RPMI8226 (cell line): ENCODE data around the gene MUC6.

ENCODE experiments used
- DNase-seq: peaks from one replicate; pipeline ENCODE4 v3.0.0-alpha.2; 2015

The MUC6 gene

GRCh38 chr11:1034001-1034400 is 2.5 kb downstream of the MUC6 start:
- peak; percentile 11 for DNase-seq

DNA sequence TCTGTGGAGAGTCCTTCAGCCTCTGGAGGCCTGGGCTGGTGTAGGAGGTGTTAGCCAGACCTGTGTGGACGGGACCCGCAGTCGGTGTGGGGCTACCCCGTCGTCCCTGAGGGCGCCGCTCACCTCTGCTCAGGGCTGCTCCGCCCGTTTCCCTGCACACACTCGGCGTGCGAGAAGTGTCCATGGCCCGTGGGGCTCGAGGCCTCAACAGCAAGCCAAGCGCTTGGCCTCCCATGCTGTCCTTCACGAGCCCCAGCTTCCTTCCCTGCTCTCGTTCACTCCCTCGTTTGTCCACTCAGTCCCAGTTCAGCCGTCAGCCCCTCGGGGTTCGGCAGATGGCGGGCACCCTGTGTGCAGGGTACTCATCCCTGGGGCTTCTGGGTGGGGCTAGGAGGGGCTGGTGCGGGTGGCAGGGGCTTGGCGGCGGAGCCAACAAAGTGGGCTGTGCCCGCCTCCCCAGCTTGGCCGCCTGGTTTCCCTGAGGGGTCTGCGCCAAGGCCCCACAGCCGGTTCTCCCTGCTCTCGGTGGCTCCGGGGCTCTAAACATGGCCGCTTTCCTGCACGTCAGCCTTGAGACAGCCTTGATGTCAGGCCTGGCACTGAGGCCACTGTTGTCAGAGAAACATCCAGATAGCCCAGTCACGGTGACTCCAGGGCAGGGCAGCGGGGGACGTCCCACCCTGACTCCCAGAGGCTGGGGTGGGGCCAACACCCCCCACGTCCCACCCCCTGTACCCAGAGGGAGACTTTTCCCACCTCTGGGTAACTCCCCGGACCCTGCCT is 3.3 kb downstream of the MUC6 start:
- DNase-seq, result no peak

- no peak for DNase-seq
These were observed 4.1 kb downstream of the MUC6 start for GRCh38 chr11:1032310-1032891.

DNA sequence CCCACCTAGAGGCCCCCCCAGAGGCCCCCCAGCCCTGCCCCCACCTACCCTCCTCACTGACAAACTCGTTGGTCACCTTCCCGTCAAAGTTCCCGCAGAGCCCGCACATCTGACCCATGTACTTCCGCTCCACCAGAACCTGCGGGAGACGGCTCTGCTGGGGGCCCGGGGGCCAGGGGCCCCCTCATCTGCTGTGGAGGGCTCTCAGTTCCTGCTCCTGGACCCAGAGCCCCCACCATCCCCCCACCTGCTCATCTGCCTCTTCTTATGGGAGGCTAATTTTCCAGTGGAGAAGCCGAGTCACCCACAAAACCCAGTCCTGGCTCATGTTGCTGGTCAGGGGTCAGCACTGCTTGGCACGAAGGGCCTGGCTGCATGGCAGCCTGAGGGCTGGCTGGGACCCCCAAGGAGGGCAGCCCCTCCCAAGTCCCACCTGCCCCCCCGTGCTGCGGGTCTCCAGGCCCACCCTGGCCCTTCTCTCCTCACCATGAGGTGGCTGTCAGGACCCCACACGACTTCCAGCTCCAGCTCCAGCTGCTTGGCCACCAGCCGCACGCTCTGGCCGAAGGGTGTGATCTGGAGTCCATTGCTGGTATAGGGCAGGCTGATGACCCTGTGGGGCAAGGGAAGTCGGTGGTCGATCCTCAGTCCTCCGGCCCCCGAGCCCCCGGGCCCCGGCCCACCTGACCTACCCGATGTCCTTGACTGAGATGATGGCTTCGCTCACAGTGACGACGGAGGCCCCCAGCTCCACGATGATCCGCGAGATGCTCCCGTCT is 5.2 kb downstream of the MUC6 start:
- DNase-seq, result no peak

DNA sequence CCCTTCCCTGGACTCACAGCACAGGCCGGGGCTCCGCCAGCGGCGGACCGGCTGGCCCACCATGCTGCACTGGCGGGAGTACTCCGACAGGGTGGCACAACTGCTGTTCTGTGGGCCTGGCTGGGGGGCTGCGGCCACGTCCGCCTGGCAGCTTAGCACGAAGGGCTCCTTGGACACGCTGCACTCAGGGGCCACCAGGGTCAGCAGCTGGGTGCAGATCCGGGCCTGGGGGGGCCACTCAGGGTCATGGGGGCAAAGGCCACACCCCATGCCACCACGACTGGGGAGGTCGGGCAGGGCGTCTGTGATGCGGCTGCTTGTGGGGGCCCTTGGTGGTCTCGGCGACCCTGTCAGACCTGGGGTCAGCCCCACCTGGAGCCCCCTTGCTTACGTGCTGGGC is 6.0 kb downstream of the MUC6 start:
- no peak for DNase-seq

GRCh38 chr11:1030086-1030485 is 6.4 kb downstream of the MUC6 start:
- no peak for DNase-seq

GRCh38 chr11:1029654-1030053 is 6.9 kb downstream of the MUC6 start:
- peak; percentile 14 for DNase-seq

GRCh38 chr11:1029051-1029450 is 7.5 kb downstream of the MUC6 start:
- DNase-seq, result no peak

DNA sequence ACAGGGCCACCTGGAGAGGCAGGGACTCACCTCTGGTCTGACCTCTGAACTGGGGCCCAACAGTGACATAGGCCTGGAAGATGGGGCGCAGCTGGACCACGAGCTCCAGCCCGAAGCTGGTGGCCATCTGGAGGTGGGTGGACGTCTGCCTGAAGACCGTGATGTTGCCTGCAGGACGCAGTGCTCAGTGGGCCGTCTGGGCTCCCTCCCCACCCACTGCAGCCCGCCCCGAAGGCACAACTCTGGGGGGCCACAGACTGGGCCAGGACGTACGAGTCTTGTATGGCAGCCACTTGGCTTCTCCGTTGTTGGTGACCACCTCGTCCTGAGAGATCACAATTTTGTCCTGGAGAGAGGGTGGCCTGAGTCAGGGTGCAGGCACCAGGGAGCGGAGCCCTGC is 7.9 kb downstream of the MUC6 start:
- DNase-seq, result no peak

DNA sequence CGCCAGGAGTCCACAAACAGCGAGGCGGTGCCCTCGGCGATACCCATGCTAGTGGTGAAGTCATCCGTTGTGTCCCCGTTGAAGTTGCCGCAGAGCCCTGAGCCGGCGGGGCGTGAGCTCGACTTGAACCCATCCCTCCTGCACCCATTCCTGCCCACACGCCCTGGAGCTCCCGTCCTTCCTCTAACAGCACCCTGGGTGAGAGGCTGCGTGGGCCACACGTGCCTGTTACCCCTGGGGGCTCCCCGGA is 8.3 kb downstream of the MUC6 start:
- DNase-seq, result no peak

DNA sequence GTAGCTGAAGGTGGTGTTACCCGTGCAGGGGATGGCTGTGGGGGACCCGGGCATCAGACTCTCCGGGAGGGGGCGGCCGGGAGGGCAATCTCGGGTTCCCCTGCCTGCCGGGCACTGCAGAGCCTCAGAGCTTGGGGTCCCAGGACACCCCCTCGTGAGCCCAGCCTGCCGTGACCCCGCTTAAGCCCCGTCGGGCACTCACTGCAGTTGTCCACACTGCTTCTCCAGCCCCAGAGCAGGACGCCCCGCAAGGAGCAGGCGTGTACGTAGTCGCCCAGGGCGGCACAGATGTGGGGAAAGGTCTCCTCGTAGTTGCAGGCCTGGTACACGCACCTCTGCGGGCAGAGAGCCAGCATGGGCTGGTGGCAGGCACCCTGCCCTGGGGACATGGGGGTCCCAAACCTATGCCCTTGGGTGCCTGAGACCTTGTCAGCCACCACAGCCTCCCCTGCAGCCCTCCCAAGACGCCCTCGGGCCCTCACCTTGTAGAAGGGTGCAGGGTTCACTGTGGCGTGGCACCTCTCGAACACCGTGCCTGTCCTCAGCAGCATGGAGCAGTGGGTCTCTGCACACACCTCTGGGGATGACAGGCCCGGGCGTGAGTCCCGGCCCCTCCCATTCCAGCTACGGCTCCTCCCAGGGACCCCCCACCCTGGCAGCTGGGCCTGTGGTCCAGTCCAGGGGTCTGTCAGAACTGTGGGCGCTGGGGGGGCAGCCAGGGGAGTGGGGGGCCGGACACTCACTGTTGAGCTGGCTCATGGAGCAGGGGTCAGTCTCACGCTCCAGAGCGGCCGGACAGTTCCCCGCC is 8.8 kb downstream of the MUC6 start:
- DNase-seq, result no peak

DNA sequence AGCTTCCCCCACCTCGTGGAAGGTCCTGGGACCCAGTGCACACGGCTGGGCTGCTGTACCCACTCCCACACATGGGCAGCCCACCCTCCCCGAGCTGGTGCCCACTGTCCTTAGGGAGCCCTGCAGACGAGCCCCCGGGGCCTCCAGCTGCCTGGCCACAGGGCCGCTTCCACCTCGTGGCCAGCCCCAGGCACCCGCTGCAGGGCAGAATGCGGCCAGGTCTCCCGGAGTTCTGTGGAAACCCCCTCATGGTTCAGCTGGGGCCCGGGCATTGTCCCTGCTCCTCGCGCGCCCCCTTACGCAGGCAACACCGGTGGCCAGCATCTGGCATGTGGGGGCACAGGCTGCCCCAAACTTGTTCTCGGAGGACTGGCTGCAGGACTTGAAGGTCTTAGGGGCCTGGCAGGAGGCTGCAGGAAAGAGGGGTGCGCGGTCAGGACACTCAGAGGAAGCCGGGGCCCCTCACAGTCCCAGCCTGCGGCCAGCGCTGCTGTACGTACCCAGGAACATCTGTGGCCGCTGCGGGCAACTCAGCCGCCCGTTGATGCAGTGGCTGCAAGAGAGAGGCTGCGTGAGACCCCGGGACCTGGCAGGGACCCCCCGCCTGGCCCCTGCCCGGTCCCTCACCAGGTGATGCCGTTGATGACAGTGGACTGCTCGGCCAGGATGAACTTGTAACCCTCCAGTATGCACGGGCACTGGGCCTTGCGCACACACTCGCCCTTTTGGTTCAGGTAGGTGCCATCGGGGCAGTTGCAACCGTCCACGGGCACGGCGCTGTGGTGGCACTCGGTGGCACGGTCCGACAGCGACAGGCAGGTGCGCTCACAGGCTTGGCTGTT is 9.7 kb downstream of the MUC6 start:
- DNase-seq, result no peak

- no peak for DNase-seq
These were observed 10.4 kb downstream of the MUC6 start for GRCh38 chr11:1026163-1026450.

DNA sequence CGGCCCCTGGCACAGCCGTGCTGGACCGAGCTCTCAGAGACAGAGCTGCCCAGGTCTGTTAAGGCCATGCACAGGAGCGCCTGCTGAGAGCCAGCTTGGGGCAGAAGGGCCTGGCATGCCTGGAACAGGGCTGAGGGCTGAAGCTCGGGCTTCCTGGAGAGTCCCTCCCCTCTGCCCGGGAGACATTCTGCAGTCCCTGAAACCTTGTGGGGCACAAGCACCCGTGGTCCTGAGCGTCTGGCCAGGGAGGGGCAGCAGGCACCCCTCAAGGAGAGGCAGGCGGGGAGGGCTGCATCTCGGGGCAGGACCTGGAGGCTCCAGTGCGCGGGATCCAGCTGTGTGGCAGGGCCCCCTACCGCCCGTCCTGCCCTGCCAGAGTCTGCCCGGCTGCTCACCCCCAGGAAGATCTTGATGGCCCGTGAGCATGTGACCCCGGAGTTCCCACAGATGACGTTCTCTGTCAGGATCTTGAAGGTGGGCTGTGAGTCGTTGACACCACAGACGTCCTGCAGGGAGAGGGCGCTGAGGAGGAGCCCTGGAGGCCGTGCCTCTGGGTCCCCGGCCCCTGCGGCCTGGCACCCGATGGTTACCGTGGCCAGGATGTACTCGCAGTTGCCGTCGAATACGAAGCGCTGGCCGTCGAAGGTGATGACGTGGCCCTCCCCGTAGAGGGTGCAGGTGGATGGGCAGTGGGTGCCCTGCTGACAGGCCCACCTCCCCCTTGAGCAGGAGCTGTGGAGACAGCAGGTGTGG is 10.9 kb downstream of the MUC6 start:
- DNase-seq, result no peak

- DNase-seq, result no peak
These were observed 11.7 kb downstream of the MUC6 start for GRCh38 chr11:1024597-1025409.

DNA sequence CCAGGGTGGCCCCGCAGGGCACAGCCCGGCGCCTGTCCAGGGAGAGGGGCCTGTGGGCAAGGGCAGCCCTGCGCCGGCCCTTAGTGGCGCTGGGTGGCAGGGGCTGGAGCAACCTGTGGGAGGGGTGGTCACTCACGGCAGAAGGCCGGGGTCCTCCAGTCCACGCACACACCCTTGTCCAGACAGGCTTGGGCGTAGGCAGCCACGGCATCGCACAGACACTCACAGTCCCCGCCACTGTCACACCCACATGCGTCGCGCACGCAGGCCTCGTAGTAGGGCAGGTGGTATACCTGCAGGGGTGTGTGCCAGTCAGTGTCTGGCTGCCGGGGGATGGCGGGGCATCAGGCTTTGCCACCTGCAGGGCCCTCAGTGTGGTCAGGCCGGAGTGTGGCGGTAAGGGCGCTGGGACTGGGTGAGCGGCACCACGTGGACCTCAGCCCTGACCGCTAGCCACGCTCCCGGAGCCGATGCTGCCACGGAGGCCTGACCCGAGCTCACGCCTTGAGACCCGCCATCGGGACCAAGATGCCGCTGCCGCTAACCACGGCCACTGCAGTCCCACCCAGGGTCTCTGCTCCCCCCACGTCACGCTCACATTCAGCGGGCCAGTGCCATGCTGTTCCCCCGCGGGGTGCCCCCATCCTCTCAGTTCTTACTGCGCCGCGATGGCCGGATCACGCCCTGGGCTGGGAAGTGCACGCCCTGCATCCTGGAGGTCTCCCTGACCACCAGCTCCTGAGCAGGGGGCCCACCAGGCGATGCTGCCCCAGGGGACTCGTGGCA is 12.5 kb downstream of the MUC6 start:
- no peak for DNase-seq

- no peak for DNase-seq
These were observed 13.4 kb downstream of the MUC6 start for GRCh38 chr11:1022908-1023810.

- no peak for DNase-seq
These were observed 14.1 kb downstream of the MUC6 start for GRCh38 chr11:1022411-1022810.

GRCh38 chr11:1020211-1020905 is 16.2 kb downstream of the MUC6 start:
- DNase-seq, result no peak
